A673 (cell line): ENCODE measurements around the gene WNK1. TPM values are rescaled to one million over a fixed set of nuclear protein-coding genes. Genes with fewer than 3 reads are reported as not detected.

Source experiments
- BruUV-seq: library from RNA; stranded (reverse); fragments of 400-500 nt; replicated peaks from 2 replicates; lab custom pipeline; 2021; lab: Mats Ljungman, UMichigan
- CTCF ChIA-PET: fragments of 300-600 bp; sonication (Branson Sonifier 250); formaldehyde crosslinking; loops from one replicate; lab custom pipeline; 2022; ENCODE audit warnings: antibody characterized with exemption; lab: Charles Lee
- POLR2A ChIA-PET: fragments of 300-600 bp; sonication (Branson Sonifier 250); formaldehyde crosslinking; loops from one replicate; lab custom pipeline; 2022; ENCODE audit warnings: antibody characterized with exemption; ENCODE audit not compliant: low non-redundant PET; lab: Charles Lee
- DNase-seq: peaks from one replicate; pipeline ENCODE4 v3.0.0-alpha.2; 2015; ENCODE audit warnings: low spot score
- H3K27ac ChIP-seq: fragments of 200-600 bp; sonication (generic); 2 replicates; pipeline ENCODE4 v1.5.1; 2016; ENCODE audit warnings: mixed run types, low read depth, mild to moderate bottlenecking, mixed read lengths, antibody characterized with exemption, low read length; ENCODE audit not compliant: poor library complexity, severe bottlenecking
- H3K27me3 ChIP-seq: fragments of 200-600 bp; sonication (generic); replicated peaks from 2 replicates; pipeline ENCODE4 v1.6.1; 2017; ENCODE audit warnings: mixed run types, low read depth, mild to moderate bottlenecking, mixed read lengths, antibody characterized with exemption, low read length; ENCODE audit not compliant: insufficient read depth, poor library complexity
- H3K36me3 ChIP-seq: fragments of 200-600 bp; sonication (generic); 2 replicates; pipeline ENCODE4 v1.6.1; 2016; ENCODE audit warnings: mixed run types, mild to moderate bottlenecking, mixed read lengths, antibody characterized with exemption, low read length; ENCODE audit not compliant: insufficient read depth, poor library complexity, severe bottlenecking
- H3K4me1 ChIP-seq: fragments of 200-600 bp; sonication (generic); 2 replicates; pipeline ENCODE4 v1.6.1; 2017; ENCODE audit warnings: mixed run types, mild to moderate bottlenecking, mixed read lengths, antibody characterized with exemption, low read length; ENCODE audit not compliant: insufficient read depth, poor library complexity, severe bottlenecking
- H3K4me3 ChIP-seq: fragments of 200-600 bp; sonication (generic); 2 replicates; pipeline ENCODE4 v1.5.1; 2016; ENCODE audit warnings: low read depth, mixed run types, mild to moderate bottlenecking, mixed read lengths, low read length; ENCODE audit not compliant: poor library complexity, severe bottlenecking
- H3K9me3 ChIP-seq: fragments of 200-600 bp; sonication (generic); 2 replicates; pipeline ENCODE4 v1.6.1; 2016; ENCODE audit warnings: mixed run types, low read depth, mild to moderate bottlenecking, mixed read lengths, antibody characterized with exemption, low read length; ENCODE audit not compliant: poor library complexity, severe bottlenecking
- EZH2 ChIP-seq: fragments of 200-600 bp; sonication (generic); IDR thresholded peaks from 2 replicates; pipeline ENCODE4 v1.6.1; 2017; ENCODE audit warnings: borderline replicate concordance, low read depth, mild to moderate bottlenecking, mixed read lengths, antibody characterized with exemption, low read length; ENCODE audit not compliant: poor library complexity, severe bottlenecking
- intact Hi-C: fragments of 100-400 bp; cut with micrococcal nuclease; formaldehyde crosslinking; loops from one replicate; pipeline ENCODE4 v1.10.0; 2022; ENCODE audit not compliant: unreplicated experiment
- total RNA-seq: library from RNA; stranded (reverse); gene quantifications from 2 replicates; pipeline ENCODE4 v1.2.3, GENCODE V29; 2021
- TF ChIP-seq, protein P1 (sequence below): fragments of 300-800, 200-600 bp; sonication (generic); conservative IDR thresholded peaks from 2 replicates; pipeline ENCODE4 v1.5.1; 2017; ENCODE audit warnings: low read depth, mild to moderate bottlenecking, antibody characterized with exemption, low read length, moderate library complexity, mixed read lengths

Gene WNK1
- total RNA-seq, 1 experiment from 2014 or later, result 161 TPM

DNA sequence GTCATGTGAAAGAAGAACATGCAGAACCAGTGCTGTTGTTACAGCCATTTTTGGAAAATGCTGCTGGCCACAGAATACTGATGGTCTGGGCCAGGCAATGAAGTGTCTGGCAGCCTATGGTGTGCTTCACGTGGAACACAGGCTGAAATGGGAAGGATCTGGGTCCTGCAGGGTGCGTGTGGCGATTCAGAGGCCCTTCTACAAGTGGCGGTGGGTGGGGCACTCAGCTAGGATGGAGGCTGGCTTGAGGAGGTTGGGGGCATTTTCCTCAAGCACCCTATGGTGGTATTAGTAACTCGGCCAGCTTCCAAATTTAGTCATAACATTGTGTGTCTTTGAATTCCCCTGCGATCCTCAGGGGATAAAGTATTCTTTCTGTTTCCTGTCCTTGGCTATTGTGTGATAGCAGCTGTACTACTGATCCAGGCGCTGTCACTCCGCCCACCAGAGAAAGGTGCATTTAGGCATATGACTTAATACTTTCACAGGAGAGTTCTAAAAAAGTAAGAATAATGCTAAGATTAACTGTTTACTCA, 206.3 kb downstream of the WNK1 start:
- no peaks in the 10 kb centered on the region for H3K36me3 ChIP-seq

More for the DNA sequence above, 206.3 kb downstream of the WNK1 start:
- DNase-seq, result peak; percentile 95
- Histone ChIP-seq H3K9me3 (no peaks in the 10 kb centered on the region), H3K4me1 (peaks cover 36% of the 10 kb centered on the region), H3K4me3 (no peak overlapping the region), H3K27ac (peak overlapping the region; percentile 37), H3K27me3 (no peaks in the 10 kb centered on the region)
- intact Hi-C loops, result loop anchor here (5.0 kb wide), 1 partner anchor 34 kb away; the partner anchor contains the start of gene ERC1
- ChIA-PET CTCF (interaction anchor here (1.2 kb wide), 1 partner anchor 9 kb away, joined by 9 read pairs; the partner anchor contains the start of gene RAD52), POLR2A (interaction anchor here (0.8 to 0.9 kb wide), 2 partner anchors 9 to 19 kb away, joined by 3 read pairs; no protein-coding TSS in a partner anchor)
- TF ChIP-seq EZH2, result no peak
- TF ChIP-seq, protein P1, sequence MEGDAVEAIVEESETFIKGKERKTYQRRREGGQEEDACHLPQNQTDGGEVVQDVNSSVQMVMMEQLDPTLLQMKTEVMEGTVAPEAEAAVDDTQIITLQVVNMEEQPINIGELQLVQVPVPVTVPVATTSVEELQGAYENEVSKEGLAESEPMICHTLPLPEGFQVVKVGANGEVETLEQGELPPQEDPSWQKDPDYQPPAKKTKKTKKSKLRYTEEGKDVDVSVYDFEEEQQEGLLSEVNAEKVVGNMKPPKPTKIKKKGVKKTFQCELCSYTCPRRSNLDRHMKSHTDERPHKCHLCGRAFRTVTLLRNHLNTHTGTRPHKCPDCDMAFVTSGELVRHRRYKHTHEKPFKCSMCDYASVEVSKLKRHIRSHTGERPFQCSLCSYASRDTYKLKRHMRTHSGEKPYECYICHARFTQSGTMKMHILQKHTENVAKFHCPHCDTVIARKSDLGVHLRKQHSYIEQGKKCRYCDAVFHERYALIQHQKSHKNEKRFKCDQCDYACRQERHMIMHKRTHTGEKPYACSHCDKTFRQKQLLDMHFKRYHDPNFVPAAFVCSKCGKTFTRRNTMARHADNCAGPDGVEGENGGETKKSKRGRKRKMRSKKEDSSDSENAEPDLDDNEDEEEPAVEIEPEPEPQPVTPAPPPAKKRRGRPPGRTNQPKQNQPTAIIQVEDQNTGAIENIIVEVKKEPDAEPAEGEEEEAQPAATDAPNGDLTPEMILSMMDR, result no peak
- no TSS peak for BruUV-seq

Other genes starting within 250 kb of the WNK1 start
- gene NINJ2, start 89.1 kb upstream of the WNK1 start, total RNA-seq, result 0.42 TPM in 1 of 2 replicates, not detected in the other
- gene RAD52, start 197.1 kb downstream of the WNK1 start, total RNA-seq, result 23.0 and 24.7 TPM in 2 replicates
- gene ERC1, start 238.6 kb downstream of the WNK1 start, total RNA-seq, result 56.5 and 60.7 TPM in 2 replicates